K562 (cell line): Measurements from ENCODE around the gene PACC1. TPM values are rescaled to one million over a fixed set of nuclear protein-coding genes. Genes with fewer than 3 reads are reported as not detected.

Experiments
- ATAC-seq: fragments of 200-7000 bp; cut with Tn5 transposase; 3 replicates; pipeline ENCODE4 v1.9.1; 2020; ENCODE audit warnings: moderate library complexity
- BruUV-seq: library from RNA; stranded (reverse); fragments of 400-500 nt; replicated peaks from 2 replicates; lab custom pipeline; 2021; lab: Mats Ljungman, UMichigan
- CTCF ChIA-PET: fragments of 300-600 bp; formaldehyde crosslinking; extraction: SDS; loops from one replicate; lab custom pipeline; 2021; ENCODE audit warnings: low intra/inter-chr PET ratio; lab: Yijun Ruan, JAX
- POLR2A ChIA-PET: fragments of 300-600, 350-650 bp; sonication (Branson Sonifier 250); formaldehyde crosslinking; extraction: SDS; loops from one replicate; lab custom pipeline; 2021; ENCODE audit warnings: antibody characterized with exemption, inconsistent platforms; lab: Yijun Ruan, JAX
- DNase-seq, 4 experiments: peaks; one replicate each; pipeline versions ENCODE4 v3.0.0 to v3.0.0-alpha.2; 2011 to 2018; ENCODE audit warnings: low spot score in 3 of 4, mixed read lengths in 3 of 4; ENCODE audit errors: extremely low read depth in 1 of 4
- FAIRE-seq: peaks from 2 replicates; lab custom pipeline; 2011; peaks lifted over from hg19 to GRCh38; lab: Jason Lieb, UNC
- H2AFZ ChIP-seq: 2 replicates; pipeline ENCODE4 v1.6.0; 2011; ENCODE audit warnings: low read depth, low read length, control low read depth, inconsistent platforms
- H3K27ac ChIP-seq: fragments of 200-600 bp; 3 replicates; pipeline ENCODE4 v1.8.0; 2011; ENCODE audit warnings: low read depth, mild to moderate bottlenecking, control low read depth, inconsistent platforms, low read length, moderate library complexity, mixed read lengths; ENCODE audit errors: extremely low read depth
- H3K27me3 ChIP-seq, 2 experiments: fragments of 300-600 bp in 1 of 2; 2 replicates in 1 of 2; 3 replicates in 1 of 2; pipeline versions ENCODE4 v1.6.0 to v1.8.0; 2011; ENCODE audit warnings: inconsistent platforms in 2 of 2, low read length in 2 of 2, mild to moderate bottlenecking in 1 of 2, mixed read lengths in 1 of 2, moderate library complexity in 1 of 2; ENCODE audit not compliant: control insufficient read depth in 2 of 2, insufficient read depth in 2 of 2
- H3K36me3 ChIP-seq: fragments of 300-600 bp; 3 replicates; pipeline ENCODE4 v1.8.0; 2011; ENCODE audit warnings: mild to moderate bottlenecking, low read length, inconsistent platforms; ENCODE audit not compliant: control insufficient read depth, insufficient read depth
- H3K4me1 ChIP-seq, 2 experiments: fragments of 200-600 bp in 1 of 2; replicated peaks in 1 of 2; 2 replicates in 1 of 2; 3 replicates in 1 of 2; pipeline versions ENCODE4 v1.5.1 to v1.8.0; 2011; ENCODE audit warnings: inconsistent platforms in 2 of 2, low read length in 2 of 2, mild to moderate bottlenecking in 1 of 2, mixed read lengths in 1 of 2, moderate library complexity in 1 of 2; ENCODE audit not compliant: control insufficient read depth in 2 of 2, insufficient read depth in 2 of 2
- H3K4me2 ChIP-seq: 2 replicates; pipeline ENCODE4 v1.6.1; 2011; ENCODE audit warnings: low read length, control low read depth, inconsistent platforms, mixed read lengths; ENCODE audit not compliant: insufficient read depth
- H3K4me3 ChIP-seq: fragments of 200-600 bp; sonication (generic), shearing (Covaris generic); 2 replicates; pipeline ENCODE4 v1.5.1; 2016; ENCODE audit warnings: control low read depth, inconsistent platforms
- H3K79me2 ChIP-seq: fragments of 200-600 bp; 3 replicates; pipeline ENCODE4 v1.8.0; 2011; ENCODE audit warnings: low read length, inconsistent platforms; ENCODE audit not compliant: control insufficient read depth, insufficient read depth
- H3K9ac ChIP-seq, 2 experiments: 2 replicates each; pipeline versions ENCODE4 v1.6.0 to v1.6.1; 2011; ENCODE audit warnings: low read depth in 2 of 2, low read length in 2 of 2, control low read depth in 1 of 2, inconsistent platforms in 1 of 2, mild to moderate bottlenecking in 1 of 2, mixed read lengths in 1 of 2; ENCODE audit not compliant: insufficient read depth in 1 of 2
- H3K9me1 ChIP-seq: one replicate; pipeline ENCODE4 v1.6.0; 2011; ENCODE audit warnings: inconsistent platforms, mild to moderate bottlenecking, low read length, moderate library complexity; ENCODE audit not compliant: control insufficient read depth, insufficient read depth
- H3K9me3 ChIP-seq: replicated peaks from 2 replicates; pipeline ENCODE4 v1.5.1; 2011; ENCODE audit warnings: low read depth, low read length, inconsistent platforms; ENCODE audit not compliant: control insufficient read depth, insufficient read depth
- H4K20me1 ChIP-seq: replicated peaks from 2 replicates; pipeline ENCODE4 v1.6.1; 2011; ENCODE audit warnings: low read length, inconsistent platforms, mixed read lengths; ENCODE audit not compliant: control insufficient read depth, insufficient read depth
- ARID1B ChIP-seq: fragments of 450-650 bp; IDR thresholded peaks from 2 replicates; pipeline ENCODE4 v1.6.1; 2016; ENCODE audit warnings: antibody characterized with exemption, mild to moderate bottlenecking, inconsistent platforms
- ARID3B ChIP-seq: fragments of 250-450 bp; sonication (Bioruptor Pico); IDR thresholded peaks from 2 replicates; pipeline ENCODE4 v1.4.0; 2020; ENCODE audit warnings: borderline replicate concordance
- ARNT ChIP-seq, 2 experiments: fragments of 450-650 bp; IDR thresholded peaks; 2 replicates each; pipeline ENCODE4 v1.6.1; 2016; ENCODE audit warnings: mild to moderate bottlenecking in 1 of 2
- BRF1 ChIP-seq: IDR thresholded peaks from 3 replicates; pipeline ENCODE4 v1.6.1; 2011; ENCODE audit warnings: borderline replicate concordance, mild to moderate bottlenecking; ENCODE audit not compliant: insufficient read length; ENCODE audit errors: extremely low read depth
- HCFC1 ChIP-seq: IDR thresholded peaks from 2 replicates; pipeline ENCODE4 v1.6.1; 2012; ENCODE audit warnings: low read depth, low read length, improper control_type of control experiment
- ILK ChIP-seq: fragments of 450-650 bp; IDR thresholded peaks from 2 replicates; pipeline ENCODE4 v1.6.1; 2016; ENCODE audit warnings: missing genetic modification characterization, low read depth, mild to moderate bottlenecking, missing compliant biosample characterization, moderate library complexity, borderline replicate concordance
- MAFF ChIP-seq: IDR thresholded peaks from 2 replicates; pipeline ENCODE4 v1.6.1; 2012; ENCODE audit warnings: low read length, improper control_type of control experiment
- MECOM ChIP-seq: fragments of 250-450 bp; sonication (Bioruptor Pico); IDR thresholded peaks from 2 replicates; pipeline ENCODE4 v1.8.0; 2022; ENCODE audit warnings: inconsistent platforms
- NFRKB ChIP-seq: fragments of 450-650 bp; IDR thresholded peaks from 2 replicates; pipeline ENCODE4 v1.6.1; 2016; ENCODE audit warnings: low read depth
- NR2C2 ChIP-seq, 2 experiments: fragments of 200-800 bp in 1 of 2; sonication (Bioruptor generic) in 1 of 2; sonication (generic) in 1 of 2; formaldehyde crosslinking in 1 of 2; IDR thresholded peaks; 2 replicates each; pipeline versions ENCODE4 v1.6.1 to v1.8.0; 2016 to 2022; ENCODE audit warnings: mild to moderate bottlenecking in 1 of 2, missing compliant biosample characterization in 1 of 2, missing genetic modification characterization in 1 of 2, missing genetic modification reagents in 1 of 2
- SMARCB1 ChIP-seq: IDR thresholded peaks from 2 replicates; pipeline ENCODE4 v1.6.1; 2011; ENCODE audit warnings: improper control_type of control experiment, low read depth; ENCODE audit not compliant: insufficient read length
- SOX6 ChIP-seq: fragments of 450-650 bp; IDR thresholded peaks from 2 replicates; pipeline ENCODE4 v1.6.1; 2014; ENCODE audit warnings: mild to moderate bottlenecking
- SP1 ChIP-seq: sonication (generic); formaldehyde crosslinking; IDR thresholded peaks from 2 replicates; pipeline ENCODE4 v1.8.1; 2022; ENCODE audit warnings: mild to moderate bottlenecking, missing genetic modification reagents
- TFAP4 ChIP-seq: sonication (generic); formaldehyde crosslinking; IDR thresholded peaks from 2 replicates; pipeline ENCODE4 v1.8.0; 2022; ENCODE audit warnings: missing genetic modification reagents, mild to moderate bottlenecking, moderate library complexity, borderline replicate concordance
- TGIF2 ChIP-seq: sonication (generic); formaldehyde crosslinking; IDR thresholded peaks from 2 replicates; pipeline ENCODE4 v1.8.1; 2022; ENCODE audit warnings: mild to moderate bottlenecking, missing genetic modification reagents, moderate library complexity
- TRIM24 ChIP-seq, 2 experiments: fragments of 450-650 bp; IDR thresholded peaks; 2 replicates each; pipeline ENCODE4 v1.6.1; 2016
- ZNF507 ChIP-seq: conservative IDR thresholded peaks from 2 replicates; pipeline ENCODE4 v1.6.1; 2017; ENCODE audit warnings: missing genetic modification characterization, missing compliant biosample characterization
- ZNF76 ChIP-seq: fragments of 250-450 bp; sonication (Bioruptor Pico); IDR thresholded peaks from 2 replicates; pipeline ENCODE4 v1.4.0; 2020; ENCODE audit warnings: mild to moderate bottlenecking, moderate library complexity, borderline replicate concordance
- ZNF778 ChIP-seq: fragments of 450-650 bp; formaldehyde crosslinking; IDR thresholded peaks from 2 replicates; pipeline ENCODE4 v1.4.0; 2020; ENCODE audit warnings: mild to moderate bottlenecking, moderate library complexity
- WGBS: fragments of 100-300 bp; shearing (Covaris generic); methylation state at CpG from one replicate; pipeline ENCODE4 v1.1.6; 2016; ENCODE audit warnings: low coverage, mixed read lengths; ENCODE audit not compliant: insufficient coverage; ENCODE audit errors: missing lambda C conversion rate; 5-methylcytosine and 5-hydroxymethylcytosine counted together
- in situ Hi-C: fragments of 300-500 bp; cut with MboI; formaldehyde crosslinking; loops from 4 replicates; pipeline ENCODE4 v1.15.0; 2018; ENCODE audit warnings: inconsistent platforms, mixed read lengths
- intact Hi-C: fragments of 100-400 bp; cut with micrococcal nuclease; formaldehyde crosslinking; loops from 2 replicates; pipeline ENCODE4 v1.14.2; 2022
- polyA plus RNA-seq, 8 experiments: library from polyadenylated mRNA; depleted of rRNA in 4 of 8; stranded (reverse) in 5 of 8; unstranded in 3 of 8; fragments of >200 nt; fragmentation: Nextera tagmentation in 2 of 8; fragmentation: Illumina TruSeq in 1 of 8; extraction: Ambion mirVana in 2 of 8; extraction: Trizol in 1 of 8; gene quantifications; 2 replicates each; pipeline versions ENCODE4 v1.2.1 to v1.2.3, GENCODE V29; 2011 to 2014; ENCODE audit warnings: inconsistent platforms in 1 of 8, missing spikeins in 1 of 8
- total RNA-seq, 7 experiments: library from RNA; depleted of rRNA in 6 of 7; stranded (reverse); fragments of >200 nt in 6 of 7; fragmentation: Illumina TruSeq in 2 of 7; extraction: Trizol in 2 of 7; gene quantifications; 2 replicates each; pipeline versions ENCODE4 v1.2.1 to v1.2.3, GENCODE V29; 2011 to 2021; ENCODE audit warnings: low replicate concordance in 1 of 7

PACC1 gene
- total and polyA plus RNA-seq, 9 of the 15 experiments (the other 6 are each of a cell fraction or from before 2014, with no cell fraction given), result 7.1 to 19.3 (median 14.9) TPM

- intact Hi-C loops (loop anchor here (2.0 kb wide), 1 partner anchor 18 kb away; the partner anchor contains the start of gene NENF), in situ Hi-C loops (no loop called here)
- Histone ChIP-seq H3K36me3 (peaks cover 21% of the 10 kb centered on the region; the same call in 2 of the 3 replicates), H3K9me1 (no peaks in the 10 kb centered on the region), H3K4me3 (no peak overlapping the region; the same call in 1 of the 2 replicates), H3K9ac (peak overlapping the region; percentile 54 to 77), H4K20me1 (peaks cover 9% of the 10 kb centered on the region), H3K27me3 (no peaks in the 10 kb centered on the region), H2AFZ (peak overlapping the region; percentile 86), H3K4me1 (peaks cover 23 to 38% of the 10 kb centered on the region in 2 experiments), H3K27ac (peak overlapping the region; percentile 63), H3K4me2 (peak overlapping the region; percentile 89), H3K79me2 (peaks cover 14% of the 10 kb centered on the region), H3K9me3 (no peaks in the 10 kb centered on the region)
- ChIA-PET POLR2A (interaction anchor here (0.6 to 1.0 kb wide), 8 partner anchors 11 to 236 kb away, joined by 3 to 5 read pairs (median 3); partner anchors contain the start of gene NENF), CTCF (interaction anchor here (0.7 kb wide), 1 partner anchor 17 kb away, joined by 3 read pairs; no protein-coding TSS in a partner anchor)
- peak; percentile 38 to 50 (median 40) for DNase-seq
- BruUV-seq, result TSS peak; percentile 97
- 52% methylated on average over 13 of the region's 13 CpGs for WGBS
- peak; percentile 1; the same call in 2 of the 3 replicates for ATAC-seq
- FAIRE-seq, result peak; percentile 6
- no peak for TF ChIP-seq ZNF778 (CRISPR knock-in tag)
- TF ChIP-seq HCFC1, result 0 out of 2 replicates have a peak, but pooled peaks have one; percentile 5
- 0 out of 2 replicates have a peak, but pooled peaks have one; percentile 47 for TF ChIP-seq MECOM (CRISPR knock-in tag)
- no peak for TF ChIP-seq NR2C2 (CRISPR knock-in tag; IDR thresholded peaks at IDR 0.05)
- TF ChIP-seq NR2C2 (tag; IDR thresholded peaks at IDR 0.05), result peak; percentile 52; the same call in 1 of the 2 replicates
- TF ChIP-seq TGIF2 (CRISPR knock-in tag), result no peak
- no peak for TF ChIP-seq ARID3B
- 0 out of 2 replicates have a peak, but pooled peaks have one; percentile 48 for TF ChIP-seq SP1 (CRISPR knock-in tag)
- no peak for TF ChIP-seq ARNT (IDR thresholded peaks at IDR 0.05)
- peak; percentile 91 for TF ChIP-seq TFAP4 (CRISPR knock-in tag)
- peak; percentile 52; the same call in 1 of the 2 replicates for TF ChIP-seq NFRKB
- peak in 1 of 2 experiments; percentile 59; a peak in 1 of 4 replicates for TF ChIP-seq TRIM24 (IDR thresholded peaks at IDR 0.05)
- TF ChIP-seq BRF1, result no peak
- no peak for TF ChIP-seq ZNF507 (tag)
- TF ChIP-seq ARID1B, result peak; percentile 52; the same call in 1 of the 2 replicates
- TF ChIP-seq SOX6, result no peak
- TF ChIP-seq SMARCB1, result no peak
- TF ChIP-seq MAFF, result no peak
- no peak for TF ChIP-seq ILK (tag)
- peak; percentile 28; the same call in 1 of the 2 replicates for TF ChIP-seq ZNF76 (CRISPR knock-in tag)
Measured at GRCh38 chr1:212415107-212415841, 588 bp upstream of the PACC1 start.
